Activated naive CD4-positive, alpha-beta T cell treated with anti-CD3 and anti-CD28 coated beads for 36 hours (primary cell): ENCODE data around the gene GP1BB. TPM values are rescaled to one million over a fixed set of nuclear protein-coding genes. Genes with fewer than 3 reads are reported as not detected.

ENCODE experiments used
- CTCF ChIA-PET: fragments of 350-600 bp; sonication (Branson Sonifier 250); formaldehyde crosslinking; loops from one replicate; lab custom pipeline; 2021; ENCODE audit warnings: antibody characterized with exemption; lab: Charles Lee
- DNase-seq: peaks from one replicate; pipeline ENCODE4 v3.0.0-alpha.2; 2020
- H3K27ac Mint-ChIP-seq: one replicate; pipeline ENCODE4 v1.8.0; 2021; ENCODE audit warnings: mild to moderate bottlenecking, mixed read lengths
- H3K27me3 Mint-ChIP-seq: one replicate; pipeline ENCODE4 v1.8.0; 2021; ENCODE audit warnings: low read depth, mixed read lengths
- H3K36me3 Mint-ChIP-seq: one replicate; pipeline ENCODE4 v1.8.0; 2021; ENCODE audit warnings: low read depth, mixed read lengths
- H3K4me1 Mint-ChIP-seq: one replicate; pipeline ENCODE4 v1.8.0; 2021; ENCODE audit warnings: low read depth, mixed read lengths
- H3K4me3 Mint-ChIP-seq: one replicate; pipeline ENCODE4 v1.8.0; 2021; ENCODE audit warnings: mild to moderate bottlenecking, moderate library complexity, mixed read lengths
- H3K9me3 Mint-ChIP-seq: one replicate; pipeline ENCODE4 v1.8.0; 2021; ENCODE audit warnings: mixed read lengths
- intact Hi-C: fragments of 100-400 bp; cut with micrococcal nuclease; formaldehyde crosslinking; loops from one replicate; pipeline ENCODE4 v1.15.1; 2023
- total RNA-seq, 2 experiments: library from RNA; stranded (reverse); gene quantifications; one replicate each; pipeline ENCODE4 v1.2.3, GENCODE V29; 2021

The GP1BB gene
- total RNA-seq, 2 experiments from 2014 or later: not detected

- no peak overlapping the region for H3K4me3 Mint-ChIP-seq
- intact Hi-C loops: loop anchor here (2.0 kb wide), 1 partner anchor 37 kb away; no protein-coding TSS in a partner anchor
- H3K27me3 Mint-ChIP-seq: peaks cover 8% of the 10 kb centered on the region
- peaks cover 2% of the 10 kb centered on the region for H3K4me1 Mint-ChIP-seq
- no peak for DNase-seq
- CTCF ChIA-PET: interaction anchor here (2.2 kb wide), 1 partner anchor 8 kb away, joined by 8 read pairs; no protein-coding TSS in a partner anchor
- H3K27ac Mint-ChIP-seq: no peak overlapping the region
- no peaks in the 10 kb centered on the region for H3K36me3 Mint-ChIP-seq
- no peaks in the 10 kb centered on the region for H3K9me3 Mint-ChIP-seq
These were observed 41.5 kb upstream of the GP1BB start for GRCh38 chr22:19681863-19682245.

DNA sequence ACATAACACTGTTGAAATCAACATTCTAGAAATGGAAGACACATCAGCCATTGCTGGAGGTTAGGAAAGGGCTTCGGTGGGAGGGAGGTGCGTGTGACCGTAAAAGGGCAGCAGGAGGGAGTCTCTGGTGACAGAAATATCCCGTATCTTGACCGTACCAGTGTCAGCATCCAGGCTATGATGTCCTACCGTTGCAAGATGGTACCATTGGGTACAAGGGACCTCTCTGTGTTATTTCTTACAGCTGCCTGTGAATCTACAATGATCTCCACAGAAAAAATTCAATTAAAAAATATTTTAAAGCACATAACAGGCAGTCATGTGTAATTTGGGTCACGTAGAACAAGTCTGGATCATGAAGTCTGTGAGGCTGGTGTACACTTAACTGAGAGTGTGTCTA lies 36.4 kb upstream of the GP1BB start:
- CTCF ChIA-PET: interaction anchor here (1.3 kb wide), 1 partner anchor 43 kb away, joined by 4 read pairs; no protein-coding TSS in a partner anchor
- intact Hi-C loops: no loop called here
- H3K27ac Mint-ChIP-seq: no peak overlapping the region
- no peaks in the 10 kb centered on the region for H3K4me1 Mint-ChIP-seq
- H3K4me3 Mint-ChIP-seq: no peak overlapping the region
- no peak for DNase-seq
- no peaks in the 10 kb centered on the region for H3K9me3 Mint-ChIP-seq
- H3K36me3 Mint-ChIP-seq: no peaks in the 10 kb centered on the region
- H3K27me3 Mint-ChIP-seq: peaks cover 6% of the 10 kb centered on the region

DNA sequence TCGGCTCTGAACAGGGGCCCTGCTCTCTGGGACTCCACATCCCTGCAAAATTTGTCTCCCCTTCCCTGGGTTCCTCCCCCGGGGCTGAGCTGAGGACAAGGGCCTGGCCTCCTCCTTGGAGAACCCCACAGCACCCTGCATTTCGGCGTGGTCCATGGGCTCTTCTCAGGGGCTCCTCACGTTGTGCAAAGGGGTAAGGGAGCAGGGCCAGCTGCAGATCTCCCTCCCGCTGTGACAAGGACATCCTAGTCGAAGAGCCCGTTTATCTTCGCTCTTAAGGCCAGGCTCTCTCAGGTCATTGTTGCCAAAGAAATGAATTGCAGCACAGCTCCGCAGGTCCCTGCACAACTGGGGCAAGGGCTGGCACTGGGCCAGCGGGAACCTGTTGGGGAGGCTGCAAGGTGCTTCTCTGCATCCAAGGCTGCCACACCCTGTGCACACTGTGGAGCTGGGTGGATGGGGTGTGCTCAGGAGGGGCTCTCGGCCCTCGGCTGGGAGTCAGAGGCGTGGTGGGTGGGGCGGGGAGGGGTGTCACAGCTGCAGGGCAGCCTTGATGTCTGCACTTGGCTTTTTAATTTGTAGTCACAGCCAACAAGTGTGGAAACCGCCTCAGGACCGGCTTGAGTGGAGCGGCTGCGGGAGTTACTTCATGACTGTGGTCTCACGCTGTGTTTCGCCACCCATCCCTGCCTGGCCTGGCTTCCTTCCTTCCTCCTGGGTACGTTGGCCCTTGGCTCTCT lies 35.6 kb upstream of the GP1BB start:
- intact Hi-C loops: no loop called here
- no peaks in the 10 kb centered on the region for H3K9me3 Mint-ChIP-seq
- H3K27me3 Mint-ChIP-seq: peaks cover 6% of the 10 kb centered on the region
- CTCF ChIA-PET: interaction anchor here (1.3 kb wide), 1 partner anchor 43 kb away, joined by 4 read pairs; no protein-coding TSS in a partner anchor
- DNase-seq: no peak
- H3K36me3 Mint-ChIP-seq: no peaks in the 10 kb centered on the region
- H3K4me1 Mint-ChIP-seq: no peaks in the 10 kb centered on the region
- no peak overlapping the region for H3K27ac Mint-ChIP-seq
- H3K4me3 Mint-ChIP-seq: no peak overlapping the region

DNA sequence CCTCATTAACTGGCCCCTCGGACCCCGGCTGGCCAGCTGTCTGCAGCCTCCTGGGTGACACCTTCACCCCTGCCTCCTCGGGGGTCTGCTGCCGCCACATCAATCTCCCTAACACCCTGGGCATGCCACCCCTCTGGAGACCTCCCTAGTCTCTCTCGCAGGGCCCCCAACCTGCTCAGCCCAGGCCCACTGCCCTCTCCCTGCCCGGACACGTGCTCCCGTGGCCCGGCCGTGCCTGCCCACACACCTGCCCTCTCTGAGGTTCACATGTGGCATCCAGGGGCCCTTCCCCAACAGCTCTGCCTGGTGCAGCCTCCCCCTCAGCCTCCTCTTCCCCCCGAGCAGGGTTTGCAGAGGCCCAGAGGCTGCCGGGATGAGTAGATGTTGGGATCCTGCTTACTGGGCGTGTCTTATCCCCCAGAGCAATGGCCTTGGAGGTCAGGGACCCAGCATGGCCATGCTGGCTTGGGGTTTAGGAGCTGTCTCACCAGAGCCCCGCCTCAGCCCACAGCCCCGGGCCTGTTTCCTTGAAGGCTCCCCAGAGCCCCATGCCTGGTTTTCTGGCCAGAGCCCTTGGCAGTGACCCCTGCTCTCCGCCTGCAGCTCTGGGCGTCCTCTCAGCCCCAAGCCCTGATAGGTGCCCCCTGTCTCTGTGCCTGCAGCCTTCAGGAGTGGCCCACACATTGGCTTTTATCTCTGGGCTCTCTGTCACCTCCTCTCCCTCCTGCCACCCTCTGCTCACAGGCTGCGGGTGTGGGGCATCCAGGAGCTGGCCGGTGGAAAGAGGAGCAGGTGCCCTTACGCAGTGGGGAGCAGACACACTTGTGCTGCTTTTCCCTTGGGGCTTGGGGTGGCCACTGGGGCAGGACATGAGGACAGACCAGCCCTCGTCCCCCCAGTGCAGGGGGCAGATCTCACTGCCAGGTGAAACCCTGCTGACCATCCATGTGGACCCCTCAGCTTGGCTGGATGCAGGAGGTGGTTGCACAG lies 34.7 kb upstream of the GP1BB start:
- intact Hi-C loops: no loop called here
- CTCF ChIA-PET: interaction anchor here (1.6 kb wide), 1 partner anchor 8 kb away, joined by 8 read pairs; no protein-coding TSS in a partner anchor
- H3K27me3 Mint-ChIP-seq: peaks cover 6% of the 10 kb centered on the region

DNA sequence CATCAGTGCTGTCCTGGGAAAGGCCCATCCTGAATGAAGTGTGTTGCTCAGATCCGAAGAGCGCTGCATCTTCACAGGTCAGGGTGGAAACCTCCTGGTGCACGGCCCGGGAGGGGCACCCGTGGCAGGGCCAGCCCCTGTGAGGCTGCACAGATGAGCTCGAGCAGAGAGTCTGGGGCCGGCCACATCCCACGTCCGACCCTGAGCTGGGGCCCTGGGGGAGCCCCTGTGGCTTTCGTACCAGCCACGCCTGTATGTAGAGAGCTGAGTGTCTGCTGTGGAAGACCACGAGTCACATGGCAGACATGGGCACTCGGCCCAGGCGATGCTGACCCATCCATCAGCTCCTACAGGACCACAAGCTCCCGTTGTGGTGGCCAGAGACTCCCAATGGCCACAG lies 33.9 kb upstream of the GP1BB start:
- no peaks in the 10 kb centered on the region for H3K36me3 Mint-ChIP-seq
- H3K4me1 Mint-ChIP-seq: no peaks in the 10 kb centered on the region
- H3K27ac Mint-ChIP-seq: no peak overlapping the region
- CTCF ChIA-PET: interaction anchor here (0.6 to 1.6 kb wide), 2 partner anchors 9 to 20 kb away, joined by 4 to 8 read pairs; no protein-coding TSS in a partner anchor
- H3K9me3 Mint-ChIP-seq: no peaks in the 10 kb centered on the region
- intact Hi-C loops: no loop called here
- DNase-seq: no peak
- H3K27me3 Mint-ChIP-seq: peaks cover 6% of the 10 kb centered on the region
- no peak overlapping the region for H3K4me3 Mint-ChIP-seq

More for the DNA sequence above, 34.7 kb upstream of the GP1BB start:
- Mint-ChIP-seq H3K9me3 (no peaks in the 10 kb centered on the region), H3K36me3 (no peaks in the 10 kb centered on the region), H3K27ac (no peak overlapping the region), H3K4me3 (no peak overlapping the region), H3K4me1 (no peaks in the 10 kb centered on the region)
- no peak for DNase-seq

DNA sequence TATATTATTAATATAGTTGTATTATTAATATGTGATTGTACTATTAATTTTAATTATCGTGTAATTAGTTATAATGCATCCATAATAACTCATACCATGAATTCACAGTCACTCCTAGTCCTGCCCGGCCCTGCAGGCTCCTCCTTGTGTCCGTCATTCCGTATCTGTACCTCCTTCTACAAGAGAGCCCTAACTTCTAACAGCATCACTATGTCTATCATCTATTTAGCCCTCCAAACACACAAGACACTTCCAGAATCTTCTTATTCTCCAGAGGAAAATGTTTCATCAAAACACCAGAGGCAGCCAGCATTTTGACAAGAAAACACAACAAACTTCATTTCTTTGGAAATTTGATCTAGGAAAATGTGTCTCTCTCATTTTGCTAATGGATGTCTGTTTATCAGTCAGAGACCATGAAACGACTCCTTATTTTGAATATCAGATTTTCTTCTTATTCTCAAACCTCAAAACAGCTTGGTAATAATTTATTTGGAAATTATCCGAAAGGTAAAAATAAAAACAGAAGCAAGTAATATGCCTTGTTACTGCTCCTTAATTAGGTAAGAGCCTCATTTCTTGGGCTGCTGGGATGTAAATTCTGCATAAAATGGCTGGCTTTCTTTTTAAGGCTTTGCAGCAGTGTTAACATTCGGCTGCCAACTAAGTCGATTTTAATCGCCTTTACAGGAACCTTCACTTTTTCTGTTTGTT lies 32.2 kb upstream of the GP1BB start:
- intact Hi-C loops: no loop called here
- DNase-seq: no peak
- CTCF ChIA-PET: no interaction called here
- Mint-ChIP-seq H3K4me3 (no peak overlapping the region), H3K4me1 (no peaks in the 10 kb centered on the region), H3K9me3 (no peaks in the 10 kb centered on the region), H3K27ac (no peak overlapping the region), H3K36me3 (no peaks in the 10 kb centered on the region), H3K27me3 (peaks cover 6% of the 10 kb centered on the region)

GRCh38 chr22:19691721-19692341 lies 31.5 kb upstream of the GP1BB start:
- H3K4me1 Mint-ChIP-seq: no peaks in the 10 kb centered on the region
- H3K27me3 Mint-ChIP-seq: peaks cover 6% of the 10 kb centered on the region
- H3K36me3 Mint-ChIP-seq: no peaks in the 10 kb centered on the region
- no peak overlapping the region for H3K27ac Mint-ChIP-seq
- DNase-seq: no peak
- intact Hi-C loops: no loop called here
- H3K9me3 Mint-ChIP-seq: no peaks in the 10 kb centered on the region
- CTCF ChIA-PET: interaction anchor here (1.9 kb wide), 1 partner anchor 38 kb away, joined by 3 read pairs; no protein-coding TSS in a partner anchor
- no peak overlapping the region for H3K4me3 Mint-ChIP-seq

- no peak overlapping the region for H3K4me3 Mint-ChIP-seq
- H3K36me3 Mint-ChIP-seq: no peaks in the 10 kb centered on the region
- no peaks in the 10 kb centered on the region for H3K4me1 Mint-ChIP-seq
- peaks cover 6% of the 10 kb centered on the region for H3K27me3 Mint-ChIP-seq
- CTCF ChIA-PET: interaction anchor here (1.9 kb wide), 1 partner anchor 37 kb away, joined by 3 read pairs; no protein-coding TSS in a partner anchor
- intact Hi-C loops: no loop called here
- no peak for DNase-seq
- H3K9me3 Mint-ChIP-seq: no peaks in the 10 kb centered on the region
- no peak overlapping the region for H3K27ac Mint-ChIP-seq
These were observed 29.8 kb upstream of the GP1BB start for GRCh38 chr22:19693581-19693980.

- Mint-ChIP-seq H3K9me3 (no peaks in the 10 kb centered on the region), H3K36me3 (no peaks in the 10 kb centered on the region), H3K27ac (no peak overlapping the region), H3K4me3 (no peak overlapping the region), H3K27me3 (peaks cover 6% of the 10 kb centered on the region), H3K4me1 (no peaks in the 10 kb centered on the region)
- CTCF ChIA-PET: no interaction called here
- DNase-seq: no peak
- intact Hi-C loops: no loop called here
These were observed 29.2 kb upstream of the GP1BB start for GRCh38 chr22:19693981-19694670.

- intact Hi-C loops: no loop called here
- CTCF ChIA-PET: no interaction called here
- H3K27ac Mint-ChIP-seq: no peak overlapping the region
- H3K9me3 Mint-ChIP-seq: no peaks in the 10 kb centered on the region
- no peaks in the 10 kb centered on the region for H3K36me3 Mint-ChIP-seq
- DNase-seq: no peak
- no peaks in the 10 kb centered on the region for H3K4me1 Mint-ChIP-seq
- H3K27me3 Mint-ChIP-seq: peaks cover 6% of the 10 kb centered on the region
- no peak overlapping the region for H3K4me3 Mint-ChIP-seq
These were observed 28.6 kb upstream of the GP1BB start for GRCh38 chr22:19694696-19695095.
